Endothelial cell of hepatic sinusoid (primary cell): ENCODE results near the gene TENM3.

Experiments used
- in situ Hi-C: cut with HindIII; loops from 2 replicates; pipeline ENCODE4 v1.10.0; 2017; ENCODE audit warnings: low sequenced_read_pairs

Gene TENM3

GRCh38 chr4:182754895-182755294, 511.7 kb downstream of the TENM3 start:
- in situ Hi-C loops: loop anchor here (5.0 kb wide), 1 partner anchor 58 kb away; no protein-coding TSS in a partner anchor

GRCh38 chr4:182756161-182756690, 513.0 kb downstream of the TENM3 start:
- in situ Hi-C loops: loop anchor here (5.0 kb wide), 1 partner anchor 59 kb away; no protein-coding TSS in a partner anchor

- in situ Hi-C loops: loop anchor here (5.0 kb wide), 1 partner anchor 61 kb away; no protein-coding TSS in a partner anchor
Measured at GRCh38 chr4:182758273-182758672, 515.1 kb downstream of the TENM3 start.

- in situ Hi-C loops: no loop called here
Measured at GRCh38 chr4:182760551-182761043, 517.4 kb downstream of the TENM3 start.

- in situ Hi-C loops: no loop called here
Measured at GRCh38 chr4:182764137-182764536, 520.9 kb downstream of the TENM3 start.

- in situ Hi-C loops: no loop called here
Measured at GRCh38 chr4:182764642-182765041, 521.4 kb downstream of the TENM3 start.

GRCh38 chr4:182765987-182766856, 523.0 kb downstream of the TENM3 start:
- in situ Hi-C loops: no loop called here

- in situ Hi-C loops: no loop called here
Measured at GRCh38 chr4:182766857-182767250, 523.7 kb downstream of the TENM3 start.

GRCh38 chr4:182768838-182769237, 525.6 kb downstream of the TENM3 start:
- in situ Hi-C loops: no loop called here

- in situ Hi-C loops: no loop called here
Measured at GRCh38 chr4:182770259-182770995, 527.2 kb downstream of the TENM3 start.

GRCh38 chr4:182770996-182771514, 527.9 kb downstream of the TENM3 start:
- in situ Hi-C loops: no loop called here

- in situ Hi-C loops: no loop called here
Measured at GRCh38 chr4:182775075-182775474, 531.9 kb downstream of the TENM3 start.

- in situ Hi-C loops: no loop called here
Measured at GRCh38 chr4:182776376-182777105, 533.3 kb downstream of the TENM3 start.

- in situ Hi-C loops: no loop called here
Measured at GRCh38 chr4:182778222-182778982, 535.2 kb downstream of the TENM3 start.

- in situ Hi-C loops: loop anchor here (5.0 kb wide), 1 partner anchor 80 kb away; no protein-coding TSS in a partner anchor
Measured at GRCh38 chr4:182786991-182787390, 543.8 kb downstream of the TENM3 start.

GRCh38 chr4:182788201-182788600, 545.0 kb downstream of the TENM3 start:
- in situ Hi-C loops: loop anchor here (5.0 kb wide), 1 partner anchor 81 kb away; no protein-coding TSS in a partner anchor

- in situ Hi-C loops: loop anchor here (5.0 kb wide), 1 partner anchor 82 kb away; no protein-coding TSS in a partner anchor
Measured at GRCh38 chr4:182789529-182789928, 546.3 kb downstream of the TENM3 start.

- in situ Hi-C loops: no loop called here
Measured at GRCh38 chr4:182795446-182796238, 552.4 kb downstream of the TENM3 start.
